ENCODE data around the gene PTPRM.

The PTPRM gene

DNA sequence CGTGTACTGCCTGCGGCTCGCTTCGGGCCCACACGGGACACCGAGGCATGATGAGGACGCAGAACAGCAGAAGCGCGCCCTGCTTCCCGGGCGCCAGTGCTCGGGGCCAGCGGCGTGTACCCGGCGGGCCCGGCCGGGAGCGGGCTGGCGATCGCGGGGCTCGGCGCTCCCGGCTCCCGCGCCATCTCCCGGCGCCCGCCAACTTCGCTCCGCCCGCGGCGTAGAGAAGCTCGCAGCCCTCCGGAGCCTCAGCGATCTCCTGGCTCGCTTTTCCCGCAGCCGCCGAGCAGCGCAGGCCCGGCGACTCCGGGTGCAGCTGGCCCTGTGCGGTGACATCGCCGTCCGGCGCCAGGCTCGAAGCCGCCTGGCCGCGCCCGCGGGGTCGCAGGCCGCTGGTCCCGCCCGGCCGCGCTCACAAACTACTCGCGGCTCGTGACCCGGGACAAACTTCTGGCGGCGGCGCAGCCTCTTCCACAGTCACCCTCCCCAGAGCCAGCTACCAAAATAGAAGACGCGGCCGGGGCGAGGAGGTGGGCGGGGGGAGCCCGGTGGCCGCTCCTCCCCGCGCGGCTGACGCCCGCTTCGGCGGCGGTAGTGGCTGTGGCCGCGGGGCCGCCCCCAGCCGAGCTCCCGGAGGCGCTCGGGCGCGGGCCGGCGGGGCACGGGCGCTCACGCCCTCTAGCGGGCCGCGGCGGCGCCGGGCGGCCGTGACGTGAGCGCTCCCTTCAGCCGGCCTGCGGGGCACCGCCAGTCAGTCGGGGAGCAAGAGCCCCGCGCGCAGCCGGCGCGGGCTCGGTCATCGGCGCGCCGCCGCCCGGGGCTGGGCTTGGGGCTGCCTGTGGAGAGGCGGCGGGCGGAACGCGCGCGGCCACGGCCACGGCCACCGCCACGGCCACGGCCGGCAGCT is at the start of gene PTPRM:
Gene PTPRM (plus strand): TSS at position 750 of the 907 bp plus-strand sequence. CDS start 503 bp downstream, outside the sequence.
- DNase-seq, result peak; percentile 43 to 53

- no peak for DNase-seq
These were observed 49.3 kb upstream of the PTPRM start for GRCh38 chr18:7517852-7518251.

DNA sequence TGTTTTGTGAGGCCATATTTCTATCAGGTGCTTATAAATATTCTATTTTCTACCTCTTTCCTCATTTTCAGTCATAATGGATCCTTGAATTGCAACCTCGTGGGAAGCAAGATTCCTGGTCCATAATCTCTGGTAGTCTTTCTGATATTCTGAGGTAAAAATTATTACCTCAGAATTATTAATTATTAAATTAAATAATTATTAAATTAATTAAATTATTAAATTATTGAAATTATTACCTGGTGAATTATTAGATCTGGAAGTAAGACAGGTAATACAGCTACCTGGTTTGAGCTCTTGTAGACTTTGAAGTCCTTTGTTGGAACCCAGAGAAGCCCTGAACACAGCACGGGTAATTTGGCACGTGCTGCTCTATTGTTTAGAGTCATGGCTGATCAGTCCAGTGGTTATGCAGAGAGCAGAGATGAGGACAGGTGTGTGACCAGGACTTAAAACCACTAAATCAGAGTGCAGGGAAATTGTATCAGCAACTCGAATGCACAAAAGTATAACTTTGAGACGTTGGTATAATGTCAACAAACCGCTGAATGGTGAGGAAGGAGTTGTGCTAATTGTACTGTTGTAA is 46.8 kb upstream of the PTPRM start:
- no peak for DNase-seq

GRCh38 chr18:7521226-7521856 is 45.8 kb upstream of the PTPRM start:
- DNase-seq, result no peak

DNA sequence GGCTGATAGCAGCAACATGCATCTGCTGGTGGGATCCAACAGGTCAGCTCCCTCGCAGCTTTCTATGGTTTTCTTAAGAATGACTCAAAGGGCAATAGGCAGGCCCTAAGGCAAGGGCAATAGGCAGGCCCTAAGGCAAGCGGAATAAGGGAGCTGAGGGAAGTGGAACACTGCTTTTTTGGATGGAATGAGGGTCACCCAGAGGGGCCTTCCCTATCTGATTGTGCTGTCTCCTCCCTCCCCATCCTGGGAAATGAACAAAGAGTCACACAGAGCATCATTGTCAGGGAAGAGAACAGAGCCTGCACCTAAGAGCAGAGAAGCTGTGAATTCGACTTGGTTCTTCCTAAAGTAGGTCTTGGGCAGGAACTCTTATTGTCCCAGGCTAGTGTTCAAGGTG is 43.3 kb upstream of the PTPRM start:
- DNase-seq, result no peak

DNA sequence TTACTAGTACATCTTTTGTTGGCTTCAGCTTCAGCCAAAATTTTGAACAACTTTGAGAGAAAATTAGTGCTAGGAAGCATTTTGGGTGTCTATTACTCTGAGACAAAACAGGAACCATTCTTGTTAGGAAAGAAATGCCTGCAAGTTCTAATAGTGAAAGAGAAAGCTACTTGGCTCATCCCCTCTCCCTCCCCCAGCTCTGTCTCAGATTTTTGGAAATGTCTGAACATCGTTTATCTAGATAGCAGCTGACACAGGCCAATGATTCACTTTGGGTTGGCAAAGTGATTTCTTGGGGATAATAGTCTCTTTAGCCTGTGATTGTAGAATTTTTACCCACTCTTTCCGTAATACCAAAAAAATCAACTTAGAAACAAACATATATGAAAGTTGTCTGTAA is 42.3 kb upstream of the PTPRM start:
- no peak for DNase-seq

DNA sequence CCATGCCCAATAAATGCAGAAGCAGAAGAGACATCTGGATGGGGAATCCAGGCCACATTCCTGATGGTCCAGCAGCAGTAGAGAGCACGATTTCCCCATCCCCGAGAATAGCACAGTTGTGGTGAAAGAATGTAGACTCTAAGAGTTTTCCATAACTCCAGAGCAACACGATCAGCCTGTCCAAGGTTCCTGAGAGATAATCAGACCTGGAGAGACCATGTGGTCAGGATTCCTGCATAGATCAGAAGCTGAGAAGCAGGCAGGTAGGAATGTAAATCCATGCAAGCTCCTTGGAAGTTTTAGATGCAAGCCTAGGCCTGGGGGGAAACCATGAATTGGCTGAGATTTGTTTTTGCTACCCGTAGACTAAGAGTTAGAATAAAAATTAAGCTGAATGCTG is 34.2 kb upstream of the PTPRM start:
- DNase-seq, result no peak

DNA sequence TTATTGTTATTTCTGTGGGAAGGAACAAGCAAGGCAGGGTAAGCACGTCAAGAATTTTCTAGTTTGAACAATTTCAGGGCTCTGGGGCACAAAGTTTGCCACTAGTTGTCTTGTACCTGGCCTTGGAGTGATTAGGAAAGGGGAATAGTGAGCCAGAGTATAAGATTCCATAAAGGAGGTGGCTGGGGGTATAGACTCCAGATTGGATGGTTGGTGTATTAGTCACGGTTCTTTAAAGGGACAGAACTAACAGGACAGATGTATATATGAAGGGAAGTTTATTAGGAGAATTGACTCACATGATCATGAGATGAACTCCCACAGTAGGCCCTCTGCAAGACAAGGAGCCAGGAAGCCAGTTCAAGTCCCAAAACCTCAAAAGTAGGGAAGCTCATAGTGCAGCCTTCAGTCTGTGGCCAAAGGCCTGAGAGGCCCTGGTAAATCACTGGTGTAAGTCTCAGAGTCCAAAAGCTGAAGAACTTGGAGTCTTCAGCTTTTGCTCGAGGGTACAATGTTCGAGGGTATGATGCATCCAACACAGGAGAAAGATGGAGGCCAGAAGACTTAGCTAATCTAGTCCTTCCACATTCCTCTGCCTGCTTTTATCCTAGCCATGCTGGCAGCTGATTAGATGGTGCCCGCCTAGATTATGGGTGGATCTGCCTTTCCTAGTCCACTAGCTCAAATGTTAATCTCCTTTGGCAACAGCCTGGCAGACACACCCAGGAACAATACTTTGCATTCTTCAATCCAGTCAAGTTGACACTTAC is 31.5 kb upstream of the PTPRM start:
- no peak for DNase-seq

DNA sequence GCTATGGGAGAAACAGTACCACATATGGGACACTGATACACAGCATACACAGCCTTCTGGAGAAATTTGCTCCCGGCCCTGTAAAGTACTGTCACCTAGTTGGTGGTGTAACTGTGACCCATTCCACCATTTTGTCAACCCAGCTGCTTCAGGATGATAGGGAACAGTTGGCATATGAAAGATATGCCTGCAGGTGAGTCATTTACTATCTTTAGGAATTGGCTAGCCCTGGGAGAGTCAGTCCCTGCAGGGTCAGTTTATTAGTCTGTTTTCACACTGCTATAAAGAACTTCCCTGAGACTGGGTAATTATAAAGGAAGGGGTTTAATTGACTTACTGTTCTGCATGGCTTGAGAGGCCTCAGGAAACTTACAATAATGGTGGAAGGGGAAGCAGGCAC is 30.0 kb upstream of the PTPRM start:
- no peak for DNase-seq

DNA sequence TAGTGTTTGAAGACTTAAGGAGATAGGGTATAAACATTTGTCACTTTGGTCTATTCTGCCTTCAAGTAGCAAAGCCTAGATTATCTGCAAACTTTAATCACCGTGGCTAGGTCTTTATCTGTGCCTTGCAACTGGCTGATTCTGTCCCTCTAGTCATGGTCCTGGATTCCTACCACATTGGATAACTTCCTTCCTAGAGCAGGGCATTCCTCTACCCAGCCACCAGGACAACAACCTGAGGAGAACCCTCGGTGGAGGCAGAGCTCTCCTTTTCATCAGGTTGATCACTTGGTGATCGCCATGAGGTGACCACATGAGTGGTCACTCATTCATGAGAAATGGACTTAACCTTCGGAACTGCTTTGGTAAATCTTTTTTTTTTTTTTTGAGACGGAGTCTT is 25.3 kb upstream of the PTPRM start:
- DNase-seq, result no peak

GRCh38 chr18:7544686-7545085 is 22.4 kb upstream of the PTPRM start:
- no peak for DNase-seq

DNA sequence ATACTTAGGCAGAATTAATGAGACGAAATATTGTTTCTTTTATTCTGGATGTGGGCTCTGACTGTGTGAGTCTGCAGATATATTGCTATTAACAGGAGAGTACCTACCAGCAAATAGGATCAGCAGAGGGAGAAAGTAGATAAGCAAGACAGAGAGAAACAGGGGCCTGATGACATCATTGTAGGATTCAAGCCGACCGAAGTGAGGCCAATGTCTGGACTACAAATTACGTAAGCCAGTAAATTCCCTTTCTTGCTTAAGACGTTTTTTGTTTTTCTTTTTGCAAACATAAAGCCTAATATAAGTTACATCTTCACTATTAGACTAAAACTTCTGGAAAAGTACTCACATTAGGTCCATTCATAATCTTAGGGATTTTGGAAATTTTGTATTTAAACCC is 21.4 kb upstream of the PTPRM start:
- DNase-seq, result no peak

GRCh38 chr18:7548221-7548620 is 18.9 kb upstream of the PTPRM start:
- no peak for DNase-seq

GRCh38 chr18:7548721-7549120 is 18.4 kb upstream of the PTPRM start:
- DNase-seq, result no peak

DNA sequence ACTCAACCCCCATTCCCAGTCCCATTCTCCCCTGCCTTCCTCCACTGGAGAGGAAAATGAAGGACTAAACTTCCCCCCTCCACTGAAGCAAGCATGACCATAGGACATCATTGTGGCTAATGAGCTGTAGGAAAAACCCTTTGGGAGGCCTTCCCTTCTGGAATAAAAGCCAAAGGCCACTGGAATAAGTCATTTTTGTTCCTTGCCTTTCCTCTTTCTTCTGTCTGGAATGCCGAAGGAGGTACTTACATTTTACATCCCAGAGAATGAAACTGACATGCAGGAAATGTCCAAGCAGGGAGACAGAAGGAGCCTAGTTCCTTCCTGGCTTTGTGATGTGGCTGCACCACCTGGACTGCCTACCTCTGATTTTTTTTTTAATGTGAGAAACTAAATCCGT is 9.1 kb upstream of the PTPRM start:
- no peak for DNase-seq

DNA sequence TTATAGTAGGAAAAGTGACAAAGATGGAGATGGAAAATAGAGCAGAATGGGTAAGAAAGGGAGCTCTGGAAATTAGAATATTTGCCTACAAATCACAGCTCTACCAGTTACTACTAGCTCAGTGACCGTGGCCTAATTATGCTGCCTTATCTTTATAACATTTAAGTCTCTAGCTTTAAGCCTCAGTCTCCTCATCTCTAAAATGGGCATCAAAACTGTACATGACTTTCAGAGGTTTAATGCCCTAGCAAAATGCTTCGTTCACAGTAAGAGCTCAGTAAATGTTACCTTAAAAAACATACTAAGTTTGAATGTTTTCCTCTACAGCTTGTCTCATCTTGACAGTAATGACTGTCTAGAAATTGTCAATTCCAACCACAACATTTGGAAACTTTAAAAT is 8.3 kb upstream of the PTPRM start:
- DNase-seq, result no peak

DNA sequence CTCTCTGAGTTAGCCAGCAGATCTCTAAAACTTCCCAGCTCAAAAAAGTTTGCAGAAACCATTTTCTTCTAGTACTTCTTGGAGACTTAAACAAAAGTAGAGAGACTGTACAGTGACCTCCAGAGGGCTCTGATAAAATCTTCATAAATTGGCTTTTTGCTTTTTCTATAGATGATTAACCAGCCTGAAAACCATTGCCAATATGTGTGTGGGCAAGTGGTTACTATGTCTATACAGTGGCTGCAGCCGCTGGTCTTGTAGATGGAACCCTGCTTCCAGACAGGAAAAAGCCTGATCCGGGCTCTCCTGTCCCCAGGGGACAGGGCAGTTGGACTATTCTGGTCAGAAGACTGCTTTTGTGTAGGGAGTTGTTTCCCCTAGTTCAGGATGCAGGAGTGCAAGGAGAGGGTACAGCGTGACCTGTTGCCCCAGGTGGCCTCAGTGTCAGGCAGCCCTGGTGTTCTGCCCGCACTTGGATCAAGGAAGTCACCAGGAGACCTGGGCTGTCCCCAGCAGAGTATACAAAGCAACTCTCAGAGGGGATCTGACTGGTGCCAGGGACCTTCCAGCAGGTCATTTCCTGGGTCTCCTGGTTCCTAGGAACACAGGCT is 7.3 kb upstream of the PTPRM start:
- no peak for DNase-seq

DNA sequence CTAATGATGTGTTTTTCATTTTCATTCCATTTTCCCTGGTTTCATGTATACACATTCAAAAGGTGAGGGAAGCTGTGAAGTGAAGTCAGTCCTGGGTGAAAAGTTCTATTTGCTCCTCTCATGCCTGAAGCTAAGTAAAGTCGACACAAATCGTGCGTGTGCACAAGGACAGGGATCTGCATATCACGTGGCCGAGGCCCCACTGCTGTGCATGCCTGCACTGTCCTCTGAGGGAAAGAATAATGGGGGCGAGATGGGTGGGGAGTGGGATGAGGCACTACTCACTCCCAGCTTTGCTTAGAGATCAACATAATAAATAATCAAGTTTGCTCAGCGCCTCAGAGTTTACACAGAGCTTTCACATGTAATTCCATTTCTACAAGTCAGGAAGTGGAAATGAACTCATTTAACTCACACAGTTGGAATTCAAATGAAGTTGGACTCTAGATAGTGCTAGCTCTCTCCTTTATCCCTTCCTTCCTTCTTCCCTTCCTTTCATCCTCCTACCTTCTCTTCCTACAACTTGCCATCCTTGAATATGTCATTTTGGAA is 5.1 kb upstream of the PTPRM start:
- DNase-seq, result no peak

- DNase-seq, result no peak
These were observed 4.6 kb upstream of the PTPRM start for GRCh38 chr18:7562491-7562890.

- DNase-seq, result no peak
These were observed 1.4 kb upstream of the PTPRM start for GRCh38 chr18:7565677-7566076.

GRCh38 chr18:7566244-7566566 is 911 bp upstream of the PTPRM start:
- no peak for DNase-seq
